ENCODE data around the gene GAMT. TPM values are rescaled to one million over a fixed set of nuclear protein-coding genes. Genes with fewer than 3 reads are reported as not detected.

GAMT gene
- total RNA-seq, 3 donors from 2014 or later = 1.6 to 7.0 (median 2.1) TPM

GRCh38 chr19:1445932-1446712, 44.8 kb upstream of the GAMT start:
- H3K9me3 ChIP-seq = no peaks in the 10 kb centered on the region
- ATAC-seq = no peak
- intact Hi-C loops (cut with DNase I, micrococcal nuclease) = no loop called here
- no peak for TF ChIP-seq CTCF (IDR thresholded peaks at IDR 0.05)
- no peak overlapping the region for H3K4me3 ChIP-seq
- peaks cover 15% of the 10 kb centered on the region for H3K4me1 ChIP-seq (ENCODE audit: low read depth)
- peaks cover 3% of the 10 kb centered on the region for H3K36me3 ChIP-seq (ENCODE audit: low read depth)
- DNase-seq = no peak

GRCh38 chr19:1445185-1445931, 44.0 kb upstream of the GAMT start:
- Histone ChIP-seq H3K4me1 (ENCODE audit: low read depth) (peaks cover 15% of the 10 kb centered on the region), H3K9me3 (no peaks in the 10 kb centered on the region), H3K4me3 (no peak overlapping the region), H3K36me3 (ENCODE audit: low read depth) (peaks cover 9% of the 10 kb centered on the region)
- TF ChIP-seq CTCF (IDR thresholded peaks at IDR 0.05) = peak; percentile 97
- intact Hi-C loops (cut with DNase I, micrococcal nuclease) = no loop called here
- ATAC-seq (peak; percentile 96), DNase-seq (peak; percentile 81 to 90 (median 82))

- intact Hi-C loops (cut with DNase I, micrococcal nuclease) = no loop called here
- H3K4me3 ChIP-seq = no peak overlapping the region
- H3K36me3 ChIP-seq (ENCODE audit: low read depth) = peaks cover 9% of the 10 kb centered on the region
- DNase-seq = peak in 1 of 3 donors; percentile 52
- no peaks in the 10 kb centered on the region for H3K9me3 ChIP-seq
- peaks cover 35% of the 10 kb centered on the region for H3K4me1 ChIP-seq (ENCODE audit: low read depth)
- no peak for ATAC-seq
- no peak for TF ChIP-seq CTCF (IDR thresholded peaks at IDR 0.05)
Measured at GRCh38 chr19:1441677-1442438, 40.5 kb upstream of the GAMT start.

GRCh38 chr19:1441022-1441426, 39.7 kb upstream of the GAMT start:
- intact Hi-C loops (cut with DNase I, micrococcal nuclease) = no loop called here
- Histone ChIP-seq H3K36me3 (ENCODE audit: low read depth) (peaks cover 9% of the 10 kb centered on the region), H3K4me1 (ENCODE audit: low read depth) (peaks cover 27% of the 10 kb centered on the region)

More at GRCh38 chr19:1441022-1441426, 39.7 kb upstream of the GAMT start:
- H3K9me3 ChIP-seq = no peaks in the 10 kb centered on the region
- DNase-seq (no peak), ATAC-seq (no peak)
- no peak for TF ChIP-seq CTCF (IDR thresholded peaks at IDR 0.05)
- no peak overlapping the region for H3K4me3 ChIP-seq

Data from mucosa of descending colon (tissue), 3 donors.